ENCODE results near the gene ZBTB25.

The ZBTB25 gene

GRCh38 chr14:64475585-64476273, 27.9 kb downstream of the ZBTB25 start:
- ATAC-seq: no peak

GRCh38 chr14:64474698-64475097, 28.9 kb downstream of the ZBTB25 start:
- peak in 1 of 2 donors; percentile 52 for ATAC-seq

- ATAC-seq: peak; percentile 77 to 79
Observed at GRCh38 chr14:64474041-64474440, 29.6 kb downstream of the ZBTB25 start.

GRCh38 chr14:64468451-64468850, 35.2 kb downstream of the ZBTB25 start:
- no peak for ATAC-seq

GRCh38 chr14:64467566-64467965, 36.1 kb downstream of the ZBTB25 start:
- peak in 1 of 2 donors; percentile 22 for ATAC-seq

GRCh38 chr14:64467101-64467500, 36.5 kb downstream of the ZBTB25 start:
- ATAC-seq: peak; percentile 19 to 24

- ATAC-seq: no peak
Observed at GRCh38 chr14:64465831-64466554, 37.6 kb downstream of the ZBTB25 start.

GRCh38 chr14:64465191-64465822, 38.3 kb downstream of the ZBTB25 start, which contains the start of gene AKAP5:
AKAP5 (plus strand) TSS chr14:64465499; CDS start chr14:64468395, 2,896 bp downstream.
- ATAC-seq: peak; percentile 79 to 83

GRCh38 chr14:64464651-64465050, 39.0 kb downstream of the ZBTB25 start:
- ATAC-seq: peak; percentile 5 to 8

GRCh38 chr14:64463873-64464272, 39.8 kb downstream of the ZBTB25 start:
- ATAC-seq: no peak

GRCh38 chr14:64463195-64463594, 40.4 kb downstream of the ZBTB25 start:
- no peak for ATAC-seq

GRCh38 chr14:64461221-64461620, 42.4 kb downstream of the ZBTB25 start:
- ATAC-seq: no peak

- peak in 1 of 2 donors; percentile 25 for ATAC-seq
Observed at GRCh38 chr14:64459405-64460136, 44.1 kb downstream of the ZBTB25 start.

- no peak for ATAC-seq
Observed at GRCh38 chr14:64454671-64455070, 49.0 kb downstream of the ZBTB25 start.

GRCh38 chr14:64450255-64450654, 53.4 kb downstream of the ZBTB25 start:
- peak; percentile 47 to 60 for ATAC-seq

GRCh38 chr14:64447876-64448670, 55.6 kb downstream of the ZBTB25 start:
- ATAC-seq: no peak

GRCh38 chr14:64444984-64445845, 58.4 kb downstream of the ZBTB25 start:
- peak; percentile 95 to 96 for ATAC-seq

GRCh38 chr14:64444140-64444539, 59.5 kb downstream of the ZBTB25 start:
- no peak for ATAC-seq

GRCh38 chr14:64442300-64442988, 61.2 kb downstream of the ZBTB25 start:
- no peak for ATAC-seq

GRCh38 chr14:64440494-64440893, 63.1 kb downstream of the ZBTB25 start:
- no peak for ATAC-seq
